Stimulated activated CD8-positive, alpha-beta memory T cell treated with anti-CD3 and anti-CD28 coated beads, Interleukin-15, amount 100 ng/mL, for 4 hours (primary cell): ENCODE results near the gene ATP6V1G3.
A peak's percentile ranks its signal among the peaks of the same experiment; 100 is the strongest.
"Not testable (repeated sequence)": the region's sequence is repeated elsewhere in the genome, so short reads cannot be mapped to it uniquely, and the experiment has no call there.

Source experiments
- DNase-seq, 2 donors: peaks; one replicate each; pipeline ENCODE4 v3.0.0-alpha.2; 2020; ENCODE audit warnings: low read depth in 2 of 2

ATP6V1G3 gene

GRCh38 chr1:198540580-198540979 is at the start of gene ATP6V1G3:
Gene ATP6V1G3 (minus strand): TSS chr1:198540680. CDS start chr1:198540650, 30 bp downstream.
- DNase-seq = no peak

GRCh38 chr1:198588845-198589244 is 48.4 kb upstream of the ATP6V1G3 start:
- DNase-seq = no peak

- DNase-seq = no peak
Measured at GRCh38 chr1:198584163-198584562, 43.7 kb upstream of the ATP6V1G3 start.

GRCh38 chr1:198583209-198583802 is 42.8 kb upstream of the ATP6V1G3 start:
- DNase-seq = not testable (repeated sequence)

- DNase-seq = no peak
Measured at GRCh38 chr1:198577444-198577843, 37.0 kb upstream of the ATP6V1G3 start.

GRCh38 chr1:198575798-198576641 is 35.5 kb upstream of the ATP6V1G3 start:
- no peak for DNase-seq

GRCh38 chr1:198575292-198575691 is 34.8 kb upstream of the ATP6V1G3 start:
- no peak for DNase-seq

GRCh38 chr1:198574325-198574724 is 33.8 kb upstream of the ATP6V1G3 start:
- DNase-seq = no peak

GRCh38 chr1:198564716-198565115 is 24.2 kb upstream of the ATP6V1G3 start:
- DNase-seq = no peak

- DNase-seq = no peak
Measured at GRCh38 chr1:198564157-198564556, 23.7 kb upstream of the ATP6V1G3 start.

GRCh38 chr1:198563583-198563982 is 23.1 kb upstream of the ATP6V1G3 start:
- DNase-seq = no peak

GRCh38 chr1:198560161-198560560 is 19.7 kb upstream of the ATP6V1G3 start:
- DNase-seq = no peak

GRCh38 chr1:198559362-198559761 is 18.9 kb upstream of the ATP6V1G3 start:
- no peak for DNase-seq

GRCh38 chr1:198558402-198558801 is 17.9 kb upstream of the ATP6V1G3 start:
- no peak for DNase-seq

GRCh38 chr1:198556971-198557370 is 16.5 kb upstream of the ATP6V1G3 start:
- DNase-seq = peak; percentile 21 to 37

- no peak for DNase-seq
Measured at GRCh38 chr1:198552668-198553416, 12.4 kb upstream of the ATP6V1G3 start.

- DNase-seq = no peak
Measured at GRCh38 chr1:198550941-198551524, 10.6 kb upstream of the ATP6V1G3 start.

- DNase-seq = no peak
Measured at GRCh38 chr1:198549866-198550265, 9.4 kb upstream of the ATP6V1G3 start.

- DNase-seq = no peak
Measured at GRCh38 chr1:198548890-198549289, 8.4 kb upstream of the ATP6V1G3 start.

GRCh38 chr1:198545156-198545555 is 4.7 kb upstream of the ATP6V1G3 start:
- no peak for DNase-seq

- no peak for DNase-seq
Measured at GRCh38 chr1:198544265-198544664, 3.8 kb upstream of the ATP6V1G3 start.

GRCh38 chr1:198543670-198544260 is 3.3 kb upstream of the ATP6V1G3 start:
- no peak for DNase-seq
